B cell (primary cell): ENCODE data around the gene MCM3AP. TPM values are rescaled to one million over a fixed set of nuclear protein-coding genes. Genes with fewer than 3 reads are reported as not detected.
"Not testable (repeated sequence)": the region's sequence is repeated elsewhere in the genome, so short reads cannot be mapped to it uniquely, and the experiment has no call there.

Source experiments
- ATAC-seq: fragments of 200-7000 bp; cut with Tn5 transposase; one replicate; pipeline ENCODE4 v1.10.0; 2021; ENCODE audit warnings: low read depth, mild to moderate bottlenecking, moderate number of reproducible peaks, moderate library complexity
- CTCF ChIA-PET: fragments of 350-600 bp; sonication (Branson Sonifier 250); formaldehyde crosslinking; loops from one replicate; lab custom pipeline; 2021; ENCODE audit warnings: antibody characterized with exemption, inconsistent platforms; lab: Charles Lee
- POLR2A ChIA-PET: fragments of 350-600 bp; sonication (Branson Sonifier 250); formaldehyde crosslinking; loops from one replicate; lab custom pipeline; 2021; ENCODE audit warnings: antibody characterized with exemption; lab: Charles Lee
- DNase-seq: peaks from one replicate; pipeline ENCODE4 v3.0.0; 2013
- H2AFZ ChIP-seq: 2 replicates; pipeline ENCODE4 v1.6.1; 2012; ENCODE audit warnings: mild to moderate bottlenecking, low read depth, low read length; ENCODE audit not compliant: insufficient read depth, poor library complexity, severe bottlenecking
- H3K27ac ChIP-seq, 2 donors: 1 replicate in 1 of 2; 2 replicates in 1 of 2; pipeline ENCODE4 v1.5.1; 2012 to 2013; ENCODE audit warnings: low read length in 2 of 2, mild to moderate bottlenecking in 2 of 2, moderate library complexity in 1 of 2
- H3K27me3 ChIP-seq, 4 experiments: fragments of 200-600 bp in 1 of 4; sonication (generic) in 1 of 4; replicated peaks in 1 of 4; 1 replicate in 2 of 4; 2 replicates in 2 of 4; pipeline versions ENCODE4 v1.6.1 to v1.7.0; 2013 to 2016; ENCODE audit warnings: low read length in 3 of 4, mild to moderate bottlenecking in 2 of 4, mixed read lengths in 1 of 4, moderate library complexity in 1 of 4; ENCODE audit not compliant: insufficient read depth in 4 of 4, control insufficient read depth in 3 of 4; ENCODE audit errors: control extremely low read depth in 1 of 4
- H3K36me3 ChIP-seq, 2 experiments: replicated peaks in 1 of 2; 1 replicate in 1 of 2; 2 replicates in 1 of 2; pipeline versions ENCODE4 v1.6.1 to v1.7.1; 2013; ENCODE audit warnings: low read length in 1 of 2; ENCODE audit not compliant: insufficient read depth in 2 of 2, control insufficient read depth in 1 of 2; ENCODE audit errors: control extremely low read depth in 1 of 2, extremely low read depth in 1 of 2
- H3K4me1 ChIP-seq, 2 donors: fragments of 200-600 bp in 1 of 2; sonication (generic) in 1 of 2; 1 replicate in 1 of 2; 2 replicates in 1 of 2; pipeline versions ENCODE4 v1.5.1 to v1.6.1; 2013 to 2017; ENCODE audit warnings: low read length in 2 of 2; ENCODE audit not compliant: control insufficient read depth in 2 of 2, insufficient read depth in 2 of 2
- H3K4me2 ChIP-seq: replicated peaks from 2 replicates; pipeline ENCODE3; 2012; ENCODE audit warnings: mild to moderate bottlenecking, low read depth, low read length; ENCODE audit not compliant: poor library complexity, severe bottlenecking
- H3K4me3 ChIP-seq, 5 experiments: fragments of 200-600 bp in 1 of 5; sonication (generic) in 1 of 5; 1 replicate in 3 of 5; 2 replicates in 2 of 5; pipeline versions ENCODE4 v1.5.1 to v1.7.0; 2011 to 2016; ENCODE audit warnings: low read length in 4 of 5, mild to moderate bottlenecking in 4 of 5, low read depth in 2 of 5, control low read depth in 1 of 5, moderate library complexity in 1 of 5; ENCODE audit not compliant: insufficient read depth in 1 of 5; ENCODE audit errors: control extremely low read depth in 1 of 5, extremely low read depth in 1 of 5
- H3K79me2 ChIP-seq: fragments of 200-600 bp; sonication (generic); one replicate; pipeline ENCODE4 v1.6.0; 2016; ENCODE audit warnings: low read length; ENCODE audit not compliant: control insufficient read depth, insufficient read depth
- H3K9ac ChIP-seq: fragments of 200-600 bp; sonication (generic); 2 replicates; pipeline ENCODE4 v1.6.1; 2017; ENCODE audit warnings: mild to moderate bottlenecking, low read length, moderate library complexity
- H3K9me3 ChIP-seq, 3 donors: one replicate each; pipeline versions ENCODE4 v1.6.1 to v1.7.1; 2013; ENCODE audit warnings: low read length in 2 of 3; ENCODE audit not compliant: control insufficient read depth in 2 of 3, insufficient read depth in 1 of 3; ENCODE audit errors: control extremely low read depth in 1 of 3
- H4K20me1 ChIP-seq: 2 replicates; pipeline ENCODE4 v1.6.0; 2012; ENCODE audit warnings: mild to moderate bottlenecking, low read length; ENCODE audit not compliant: insufficient read depth, control insufficient read depth, poor library complexity, severe bottlenecking
- H3K27ac Mint-ChIP-seq: one replicate; pipeline ENCODE4 v1.8.0; 2021; ENCODE audit warnings: mixed read lengths
- H3K27me3 Mint-ChIP-seq: one replicate; pipeline ENCODE4 v1.8.0; 2021; ENCODE audit warnings: mixed read lengths
- H3K4me1 Mint-ChIP-seq: one replicate; pipeline ENCODE4 v1.8.0; 2021; ENCODE audit warnings: mixed read lengths
- H3K4me3 Mint-ChIP-seq: one replicate; pipeline ENCODE4 v1.8.0; 2021; ENCODE audit warnings: mixed read lengths
- H3K9me3 Mint-ChIP-seq: one replicate; pipeline ENCODE4 v1.8.0; 2022; ENCODE audit warnings: mixed read lengths; ENCODE audit not compliant: insufficient read depth
- CTCF ChIP-seq: fragments of 200-600 bp; IDR thresholded peaks from one replicate; pipeline ENCODE4 v1.8.0; 2022; ENCODE audit warnings: antibody characterized with exemption, mild to moderate bottlenecking
- EZH2 ChIP-seq: IDR thresholded peaks from 2 replicates; pipeline ENCODE4 v1.6.1; 2012; ENCODE audit warnings: borderline replicate concordance, low read depth, mild to moderate bottlenecking, moderate library complexity, low read length; ENCODE audit not compliant: insufficient read depth, poor library complexity, severe bottlenecking
- WGBS: methylation state at CpG from one replicate; pipeline ENCODE4 v1.1.5; 2013; ENCODE audit warnings: missing lambda C conversion rate; ENCODE audit not compliant: insufficient coverage; 5-methylcytosine and 5-hydroxymethylcytosine counted together
- intact Hi-C: fragments of 100-400 bp; cut with micrococcal nuclease; formaldehyde crosslinking; loops from one replicate; pipeline ENCODE4 v1.10.0; 2022
- polyA plus RNA-seq: library from polyadenylated mRNA; depleted of rRNA; stranded (reverse); fragments of >200 nt; gene quantifications from 2 replicates; pipeline ENCODE4 v1.2.3, GENCODE V29; 2012
- total RNA-seq, 2 donors: library from RNA; stranded (reverse); fragments of 120-200 nt in 1 of 2; gene quantifications; 1 replicate in 1 of 2; 2 replicates in 1 of 2; pipeline versions ENCODE4 v1.2.3 to v1.2.4, GENCODE V29; 2013 to 2022

Gene MCM3AP
- total and polyA plus RNA-seq, 2 donors (not counting 1 experiment from before 2014, with no cell fraction given): 61.7 to 180 TPM

DNA sequence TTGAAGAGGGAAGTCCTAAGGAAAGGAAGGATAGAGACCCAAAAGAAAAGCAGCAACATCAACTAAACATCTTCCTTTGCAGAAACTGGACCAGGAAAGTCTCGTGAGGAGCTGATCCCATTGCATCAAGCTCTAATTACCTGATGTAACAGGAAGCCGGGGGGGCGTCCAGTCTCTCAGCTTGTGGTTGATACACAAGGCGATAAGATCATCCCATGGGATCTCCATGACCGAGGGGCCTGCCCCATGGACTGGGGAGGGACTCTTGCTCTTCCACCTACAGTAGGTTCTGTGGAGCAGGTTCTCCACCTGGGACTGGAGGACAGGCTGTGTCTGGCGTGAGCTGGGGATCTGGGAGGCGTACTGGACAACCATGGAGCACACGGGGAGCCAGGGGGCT lies 42.1 kb downstream of the MCM3AP start:
- WGBS: 91% methylated on average over 8 of the region's 8 CpGs
- intact Hi-C loops: no loop called here
- TF ChIP-seq CTCF: no peak
- TF ChIP-seq EZH2: no peak
- DNase-seq (no peak), ATAC-seq (no peak)
- ChIA-PET CTCF (no interaction called here), POLR2A (no interaction called here)
- Histone ChIP-seq H3K27me3 (no peaks in the 10 kb centered on the region), H3K4me1 (no peaks in the 10 kb centered on the region), H3K79me2 (peaks cover 13% of the 10 kb centered on the region), H2AFZ (no peak overlapping the region), H3K27ac (no peak overlapping the region), H3K4me2 (no peak overlapping the region), H3K4me3 (no peak overlapping the region), H3K9ac (no peak overlapping the region), H4K20me1 (peaks cover 9% of the 10 kb centered on the region), H3K9me3 (no peaks in the 10 kb centered on the region), H3K36me3 (peaks cover 5 to 88% of the 10 kb centered on the region in 2 experiments)
- H3K9me3 Mint-ChIP-seq: no peaks in the 10 kb centered on the region
- H3K4me1 Mint-ChIP-seq: no peaks in the 10 kb centered on the region
- H3K27me3 Mint-ChIP-seq: no peaks in the 10 kb centered on the region
- H3K4me3 Mint-ChIP-seq: no peak overlapping the region
- H3K27ac Mint-ChIP-seq: peak overlapping the region; percentile 46

GRCh38 chr21:46241577-46241976 lies 43.8 kb downstream of the MCM3AP start:
- ATAC-seq, H3K4me1 Mint-ChIP-seq, H3K27me3 Mint-ChIP-seq, intact Hi-C loops, H3K4me3 Mint-ChIP-seq, H3K9ac ChIP-seq, H3K27ac ChIP-seq, H3K4me2 ChIP-seq, H3K9me3 Mint-ChIP-seq, DNase-seq, H3K27me3 ChIP-seq, H2AFZ ChIP-seq, H4K20me1 ChIP-seq, H3K9me3 ChIP-seq, H3K4me1 ChIP-seq, H3K79me2 ChIP-seq, H3K4me3 ChIP-seq, H3K27ac Mint-ChIP-seq, CTCF ChIA-PET, POLR2A ChIA-PET: not testable (repeated sequence)
- peaks cover 5 to 82% of the 10 kb centered on the region in 2 experiments for H3K36me3 ChIP-seq
- WGBS: no CpG with 5 or more reads among the region's 1 CpG
